MM.1S (cell line): ENCODE data around the gene ARFGEF2.

Source experiments
- DNase-seq: peaks from one replicate; pipeline ENCODE4 v3.0.0-alpha.2; 2015
- H2AFZ ChIP-seq: fragments of 300-600 bp; sonication (generic); 2 replicates; pipeline ENCODE4 v1.6.0; 2016; ENCODE audit warnings: antibody characterized with exemption, low read length
- H3F3A ChIP-seq: fragments of 300-600 bp; sonication (generic); 2 replicates; pipeline ENCODE4 v1.6.1; 2016; ENCODE audit warnings: mild to moderate bottlenecking, antibody characterized with exemption, low read length, moderate library complexity, mixed read lengths; ENCODE audit not compliant: insufficient read depth
- H3K27ac ChIP-seq: fragments of 300-600 bp; sonication (generic); 2 replicates; pipeline ENCODE4 v1.5.1; 2016; ENCODE audit warnings: mild to moderate bottlenecking, low read length
- H3K27me3 ChIP-seq: fragments of 300-600 bp; sonication (generic); replicated peaks from 2 replicates; pipeline ENCODE4 v1.6.0; 2016; ENCODE audit warnings: low read length; ENCODE audit not compliant: insufficient read depth
- H3K36me3 ChIP-seq: fragments of 300-600 bp; sonication (generic); replicated peaks from 2 replicates; pipeline ENCODE4 v1.6.1; 2016; ENCODE audit warnings: mild to moderate bottlenecking, low read length, mixed read lengths; ENCODE audit not compliant: insufficient read depth
- H3K4me1 ChIP-seq: fragments of 300-600 bp; sonication (generic); 2 replicates; pipeline ENCODE4 v1.6.1; 2016; ENCODE audit warnings: low read length, mixed read lengths
- H3K4me2 ChIP-seq: fragments of 300-600 bp; sonication (generic); 2 replicates; pipeline ENCODE4 v1.6.0; 2016; ENCODE audit warnings: low read depth, low read length
- H3K4me3 ChIP-seq: fragments of 300-600 bp; sonication (generic); 2 replicates; pipeline ENCODE4 v1.5.1; 2016; ENCODE audit warnings: low read length, mixed read lengths
- H3K79me2 ChIP-seq: fragments of 300-600 bp; sonication (generic); 2 replicates; pipeline ENCODE4 v1.6.1; 2016; ENCODE audit warnings: mixed run types, low read length, mixed read lengths
- H3K9ac ChIP-seq: fragments of 300-600 bp; sonication (generic); 2 replicates; pipeline ENCODE4 v1.6.1; 2016; ENCODE audit warnings: low read length, mixed read lengths
- H3K9me2 ChIP-seq: fragments of 300-600 bp; sonication (generic); replicated peaks from 2 replicates; pipeline ENCODE4 v1.6.1; 2016; ENCODE audit warnings: mild to moderate bottlenecking, low read length, mixed read lengths; ENCODE audit not compliant: insufficient read depth
- H3K9me3 ChIP-seq: fragments of 300-600 bp; sonication (generic); replicated peaks from 2 replicates; pipeline ENCODE4 v1.6.1; 2016; ENCODE audit warnings: mild to moderate bottlenecking, low read length, mixed read lengths; ENCODE audit not compliant: insufficient read depth
- H4K20me1 ChIP-seq: fragments of 300-600 bp; sonication (generic); 2 replicates; pipeline ENCODE4 v1.6.1; 2016; ENCODE audit warnings: mild to moderate bottlenecking, low read length, moderate library complexity, mixed read lengths; ENCODE audit not compliant: insufficient read depth
- CTCF ChIP-seq: fragments of 300-600 bp; sonication (generic); IDR thresholded peaks from 2 replicates; pipeline ENCODE4 v1.5.1; 2016; ENCODE audit warnings: antibody characterized with exemption, low read length, mixed read lengths
- EZH2 ChIP-seq: fragments of 300-600 bp; sonication (generic); optimal IDR thresholded peaks from 2 replicates; pipeline ENCODE3; 2017; ENCODE audit warnings: low read depth, mild to moderate bottlenecking, antibody characterized with exemption, low read length, mixed read lengths
- EZH2phosphoT487 ChIP-seq: fragments of 300-600 bp; sonication (generic); IDR thresholded peaks from 2 replicates; pipeline ENCODE4 v1.6.1; 2018; ENCODE audit warnings: antibody characterized with exemption, low read length

ARFGEF2 gene

GRCh38 chr20:48916699-48917098, 4.8 kb upstream of the ARFGEF2 start:
- Histone ChIP-seq H3K79me2 (peaks cover 5% of the 10 kb centered on the region), H3K36me3 (no peaks in the 10 kb centered on the region), H3K9me3 (no peaks in the 10 kb centered on the region), H2AFZ (no peak overlapping the region), H3K27me3 (no peaks in the 10 kb centered on the region), H3K9ac (no peak overlapping the region), H4K20me1 (no peaks in the 10 kb centered on the region), H3K27ac (no peak overlapping the region), H3K9me2 (no peaks in the 10 kb centered on the region), H3F3A (peaks cover 20% of the 10 kb centered on the region), H3K4me3 (no peak overlapping the region), H3K4me1 (peaks cover 22% of the 10 kb centered on the region), H3K4me2 (no peak overlapping the region)
- DNase-seq, result no peak
- TF ChIP-seq CTCF (no peak), EZH2 (no peak), EZH2phosphoT487 (no peak)

GRCh38 chr20:48919336-48919881, 2.1 kb upstream of the ARFGEF2 start:
- no peaks in the 10 kb centered on the region for H3K36me3 ChIP-seq
- H3K9me2 ChIP-seq, result no peaks in the 10 kb centered on the region
- H3K27ac ChIP-seq, result no peak overlapping the region
- H3K4me3 ChIP-seq, result no peak overlapping the region
- H3K27me3 ChIP-seq, result no peaks in the 10 kb centered on the region
- no peak overlapping the region for H3K9ac ChIP-seq
- H3K79me2 ChIP-seq, result peaks cover 29% of the 10 kb centered on the region
- peaks cover 28% of the 10 kb centered on the region for H3F3A ChIP-seq
- H3K4me2 ChIP-seq, result no peak overlapping the region
- TF ChIP-seq EZH2 (no peak), EZH2phosphoT487 (no peak), CTCF (no peak)
- H4K20me1 ChIP-seq, result no peaks in the 10 kb centered on the region
- no peaks in the 10 kb centered on the region for H3K9me3 ChIP-seq
- no peak for DNase-seq
- H2AFZ ChIP-seq, result no peak overlapping the region
- H3K4me1 ChIP-seq, result peaks cover 7% of the 10 kb centered on the region

- no peaks in the 10 kb centered on the region for H3K9me2 ChIP-seq
- H2AFZ ChIP-seq, result no peak overlapping the region
- peak overlapping the region; percentile 84; the same call in 1 of the 2 replicates for H3K4me2 ChIP-seq
- H3K4me3 ChIP-seq, result 0 out of 2 replicates have a peak overlapping the region, but pooled peaks have one; percentile 80
- H3K9me3 ChIP-seq, result no peaks in the 10 kb centered on the region
- H3K27me3 ChIP-seq, result no peaks in the 10 kb centered on the region
- no peaks in the 10 kb centered on the region for H4K20me1 ChIP-seq
- peaks cover 35% of the 10 kb centered on the region for H3K79me2 ChIP-seq
- H3K9ac ChIP-seq, result no peak overlapping the region
- peak; percentile 6 for DNase-seq
- no peak overlapping the region for H3K27ac ChIP-seq
- TF ChIP-seq CTCF (no peak), EZH2phosphoT487 (no peak), EZH2 (no peak)
- H3K4me1 ChIP-seq, result peaks cover 13% of the 10 kb centered on the region
- peaks cover 34% of the 10 kb centered on the region for H3F3A ChIP-seq
- H3K36me3 ChIP-seq, result no peaks in the 10 kb centered on the region
Observed at GRCh38 chr20:48919882-48920526, 1.5 kb upstream of the ARFGEF2 start.
